HTR-8/SVneo (cell line): ENCODE data around the gene PLEKHH1.
A peak's percentile ranks its signal among the peaks of the same experiment; 100 is the strongest.

ENCODE experiments used
- DNase-seq: peaks from one replicate; pipeline ENCODE4 v3.0.0; 2011; ENCODE audit warnings: low spot score, mixed read lengths; ENCODE audit not compliant: insufficient read length
- FAIRE-seq: peaks from 2 replicates; lab custom pipeline; 2011; peaks lifted over from hg19 to GRCh38; lab: Jason Lieb, UNC

PLEKHH1 gene

DNA sequence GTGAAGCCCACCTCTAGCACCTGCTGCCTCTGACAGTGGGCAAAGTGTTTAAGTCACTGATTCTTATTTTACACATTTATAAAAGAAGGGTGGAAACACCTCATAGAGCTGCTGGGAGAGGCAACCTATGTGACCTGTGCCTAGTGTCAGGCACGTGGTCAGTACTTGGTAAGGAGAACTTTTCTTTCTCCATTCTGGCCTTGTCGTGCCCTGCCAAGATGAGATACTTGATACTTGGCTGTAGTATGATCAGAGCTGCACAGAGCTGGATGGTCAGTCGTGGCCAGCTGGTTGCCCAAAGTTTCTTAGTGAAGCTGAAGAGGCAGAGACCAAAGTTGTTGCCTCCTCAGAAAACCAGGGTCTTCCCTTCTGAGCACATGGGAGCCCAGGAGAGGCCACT lies 24.6 kb downstream of the PLEKHH1 start:
- no peak for FAIRE-seq
- no peak for DNase-seq

DNA sequence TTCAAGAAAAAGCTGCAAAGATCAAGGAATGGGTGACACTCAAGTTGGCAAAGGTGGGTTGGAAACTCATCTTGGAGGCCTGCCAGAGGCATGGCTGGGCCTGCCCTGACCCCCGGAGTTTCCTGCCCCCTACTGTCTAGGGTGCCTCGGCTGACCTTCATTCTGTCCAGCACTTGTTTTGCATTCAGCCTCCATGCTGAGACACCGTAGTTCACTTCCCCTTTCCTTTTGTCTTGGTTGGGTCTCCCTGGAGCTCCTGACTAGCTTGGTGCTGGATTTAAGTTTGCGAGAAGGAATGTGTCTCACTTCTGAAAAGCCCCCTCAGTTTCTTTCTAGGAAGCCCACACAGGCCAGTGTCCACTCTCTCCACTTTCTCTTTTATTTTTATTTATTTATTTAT lies 26.5 kb downstream of the PLEKHH1 start:
- no peak for FAIRE-seq

DNA sequence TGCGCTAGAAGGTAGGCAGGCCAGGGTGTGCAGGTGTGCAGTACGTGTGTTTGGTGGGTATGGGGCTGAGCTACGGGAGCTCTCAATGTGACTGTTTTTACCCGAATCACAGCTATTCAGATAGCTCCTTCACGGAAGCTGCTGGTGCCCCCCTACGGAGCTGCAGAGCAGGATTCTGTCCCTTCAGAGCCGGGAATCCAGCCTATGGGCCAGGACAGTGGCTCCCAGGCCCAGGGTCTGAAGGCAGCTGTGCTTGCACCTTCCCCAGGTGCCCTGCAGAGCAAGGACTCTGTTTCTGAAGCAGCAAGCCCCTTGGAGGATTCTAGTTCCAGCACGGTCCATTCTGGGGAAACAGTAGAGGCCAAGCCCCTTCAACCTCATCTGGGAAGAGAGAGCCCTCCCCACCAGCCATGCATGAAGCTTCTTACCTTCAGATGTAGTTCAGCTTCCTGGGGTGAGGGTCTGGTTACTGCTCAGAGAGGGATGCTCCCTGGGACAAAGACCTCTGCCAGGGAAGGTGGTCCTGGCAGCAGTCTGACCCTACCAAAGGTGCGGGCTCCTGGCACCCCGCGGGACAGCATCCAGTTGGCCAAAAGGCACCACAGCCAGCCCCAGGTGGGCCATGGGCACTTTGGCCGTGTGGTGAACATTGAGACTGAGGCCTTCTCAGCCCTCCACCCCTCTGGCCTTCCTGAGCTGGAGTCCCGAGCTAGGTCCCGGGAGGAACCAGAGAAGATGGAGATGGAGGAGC lies 29.1 kb downstream of the PLEKHH1 start:
- FAIRE-seq (no peak), DNase-seq (no peak)

More for the DNA sequence above, 26.5 kb downstream of the PLEKHH1 start:
- DNase-seq: no peak

DNA sequence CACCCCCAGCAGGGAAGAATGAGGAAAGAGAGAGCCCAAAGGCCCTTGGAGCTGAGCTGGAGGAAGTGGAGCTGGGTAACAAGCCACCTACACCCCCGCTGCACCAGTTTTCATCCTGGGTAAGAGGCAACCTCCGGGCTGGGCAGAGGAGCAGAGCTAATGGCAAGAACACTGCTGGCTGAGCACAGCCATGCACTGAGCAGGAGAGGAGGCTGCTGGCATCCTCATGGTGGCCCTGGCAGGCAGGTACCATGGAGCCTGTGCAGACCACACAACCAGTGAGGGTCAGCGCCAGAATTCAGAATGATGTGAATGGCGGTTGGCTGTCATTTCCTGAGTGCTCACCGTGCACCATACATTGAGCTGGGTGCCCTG lies 29.7 kb downstream of the PLEKHH1 start:
- FAIRE-seq (peak; percentile 88), DNase-seq (no peak)

DNA sequence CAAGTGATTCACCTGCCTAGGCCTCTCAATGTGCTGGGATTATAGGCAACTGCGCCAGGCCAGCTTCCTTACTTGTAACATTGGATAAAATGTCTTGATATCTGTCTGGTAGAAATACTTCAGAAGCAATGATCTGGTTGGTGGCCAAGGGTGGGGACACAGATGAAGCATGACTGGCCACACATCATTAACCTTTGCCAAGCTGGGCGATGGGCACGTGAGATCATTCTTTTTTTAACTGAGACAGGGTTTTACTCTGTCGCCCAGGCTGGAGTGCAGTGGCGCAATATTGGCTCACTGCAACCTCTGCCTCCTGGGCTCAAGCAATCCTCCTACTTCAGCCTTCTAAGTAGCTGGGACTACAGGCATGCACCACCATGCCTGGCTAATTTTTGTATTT lies 31.1 kb downstream of the PLEKHH1 start:
- peak; percentile 46 for FAIRE-seq
- no peak for DNase-seq

DNA sequence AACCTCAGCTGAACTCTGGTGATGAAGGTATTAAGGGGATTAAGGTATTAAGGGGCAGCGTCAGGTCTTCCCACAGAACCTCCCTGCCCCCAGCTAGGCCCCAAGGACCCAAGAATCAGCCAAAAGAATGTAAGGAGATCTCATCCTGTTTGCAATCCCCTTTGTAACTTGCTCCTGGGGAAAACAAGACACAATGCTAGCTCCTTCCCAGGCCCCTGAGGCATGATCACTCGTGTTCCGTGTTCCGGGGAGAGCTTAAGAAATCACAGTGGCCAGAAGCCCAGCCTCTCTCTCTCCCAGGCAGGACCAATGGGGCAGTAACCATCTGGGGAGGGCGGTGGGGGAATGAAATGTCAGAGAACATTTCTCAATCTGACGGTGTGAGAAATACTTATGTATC lies 33.8 kb downstream of the PLEKHH1 start:
- peak; percentile 79 for FAIRE-seq
- DNase-seq: no peak

DNA sequence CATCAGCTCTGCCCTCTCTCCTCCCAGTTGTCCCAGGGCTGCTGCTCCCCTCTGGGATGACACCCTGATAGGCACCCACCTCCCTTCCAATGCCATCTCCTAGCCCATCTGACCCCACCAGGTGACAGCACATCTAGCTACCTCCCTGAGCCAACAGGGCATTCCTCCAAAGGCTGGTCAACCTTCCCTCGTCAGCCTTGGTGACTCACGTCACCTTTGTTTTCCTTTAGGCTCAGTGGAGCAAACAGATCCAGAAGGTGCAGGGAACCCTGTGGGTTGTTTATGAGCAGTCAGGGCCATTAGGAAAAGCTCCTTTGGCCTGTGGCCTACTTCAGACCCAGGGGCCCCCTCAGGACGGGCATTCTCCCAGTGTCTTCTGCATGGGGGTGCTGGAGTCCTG lies 34.6 kb downstream of the PLEKHH1 start:
- FAIRE-seq (peak; percentile 94), DNase-seq (no peak)

DNA sequence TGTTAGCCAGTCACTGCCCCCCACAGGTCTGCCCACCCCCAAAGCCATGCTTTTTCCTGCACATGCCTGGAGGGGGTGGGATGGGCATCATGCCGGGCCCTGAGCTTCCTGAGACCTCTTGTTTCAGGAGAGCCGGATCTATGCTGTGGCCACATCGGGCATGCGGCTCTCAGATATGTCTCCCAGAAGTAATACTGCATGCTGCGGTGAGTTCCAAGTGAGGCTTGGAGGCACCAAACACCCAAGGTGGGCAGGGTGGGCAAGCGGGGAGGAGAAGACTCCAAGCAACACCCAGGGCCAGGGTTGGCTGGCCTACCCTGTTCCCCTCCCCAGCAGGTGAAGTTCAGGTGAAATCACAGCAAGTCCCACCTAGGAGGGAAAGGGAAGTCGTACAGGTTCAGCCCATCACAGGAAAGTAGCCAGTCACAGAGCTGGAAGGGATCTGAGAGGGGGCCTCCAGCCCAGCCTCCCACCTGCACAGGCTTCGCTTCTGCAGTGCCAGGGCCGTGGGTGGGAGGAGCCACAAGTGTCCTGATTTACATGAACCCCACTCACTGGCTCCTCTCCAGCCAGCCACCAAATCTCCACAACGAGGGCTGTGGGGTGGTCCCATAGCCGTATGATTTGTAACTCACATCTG lies 36.0 kb downstream of the PLEKHH1 start:
- no peak for FAIRE-seq
- DNase-seq: no peak

DNA sequence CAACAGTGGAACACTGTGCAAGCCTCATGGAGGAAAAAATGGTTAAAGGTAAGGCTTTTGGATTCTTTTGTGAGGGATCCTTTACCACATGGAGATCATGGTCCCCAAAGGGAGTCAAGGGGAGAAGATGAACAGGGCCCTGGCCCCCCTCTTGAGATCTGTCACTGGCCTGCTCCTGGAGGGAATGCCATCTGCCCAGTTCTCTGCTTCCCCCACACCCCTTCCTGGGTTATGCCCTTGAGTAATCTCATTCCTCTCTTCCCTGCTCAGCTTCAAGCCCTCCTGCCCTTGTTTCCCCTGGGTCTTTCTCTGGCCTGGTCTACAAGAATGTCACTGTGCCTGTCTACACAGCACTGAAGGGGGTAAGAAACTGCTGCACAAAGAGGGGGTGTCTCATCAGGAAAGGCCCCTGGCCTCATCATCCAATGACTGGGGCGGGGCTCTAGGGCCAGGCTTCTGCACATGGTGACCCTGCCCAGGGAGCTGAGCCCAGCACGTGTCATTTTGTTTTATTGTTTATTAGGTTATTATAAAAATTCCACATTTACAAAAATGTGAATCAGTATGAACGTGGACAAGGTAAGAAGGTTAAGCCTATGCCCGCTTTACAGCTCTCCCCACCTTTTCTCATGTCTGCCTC lies 36.7 kb downstream of the PLEKHH1 start:
- no peak for DNase-seq
- FAIRE-seq: peak; percentile 87

DNA sequence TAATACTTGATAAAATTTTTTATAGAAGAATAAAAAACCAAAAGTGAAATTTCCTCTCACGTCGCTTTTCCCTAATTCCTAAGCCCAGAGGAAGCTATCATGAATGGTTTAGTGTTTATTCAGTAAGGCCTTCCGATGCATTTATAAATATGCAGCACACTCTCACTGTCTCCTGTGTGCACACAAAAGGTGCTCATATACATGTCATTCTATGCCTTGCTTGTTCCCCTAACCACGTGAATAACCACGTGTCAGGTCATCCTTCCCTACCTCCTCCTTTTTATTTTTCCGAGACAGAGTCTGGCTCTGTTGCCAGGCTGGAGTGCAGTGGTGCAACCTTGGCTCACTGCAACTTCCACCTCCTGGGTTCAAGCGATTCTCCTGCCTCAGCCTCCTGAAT lies 37.4 kb downstream of the PLEKHH1 start:
- FAIRE-seq (peak; percentile 89), DNase-seq (no peak)

DNA sequence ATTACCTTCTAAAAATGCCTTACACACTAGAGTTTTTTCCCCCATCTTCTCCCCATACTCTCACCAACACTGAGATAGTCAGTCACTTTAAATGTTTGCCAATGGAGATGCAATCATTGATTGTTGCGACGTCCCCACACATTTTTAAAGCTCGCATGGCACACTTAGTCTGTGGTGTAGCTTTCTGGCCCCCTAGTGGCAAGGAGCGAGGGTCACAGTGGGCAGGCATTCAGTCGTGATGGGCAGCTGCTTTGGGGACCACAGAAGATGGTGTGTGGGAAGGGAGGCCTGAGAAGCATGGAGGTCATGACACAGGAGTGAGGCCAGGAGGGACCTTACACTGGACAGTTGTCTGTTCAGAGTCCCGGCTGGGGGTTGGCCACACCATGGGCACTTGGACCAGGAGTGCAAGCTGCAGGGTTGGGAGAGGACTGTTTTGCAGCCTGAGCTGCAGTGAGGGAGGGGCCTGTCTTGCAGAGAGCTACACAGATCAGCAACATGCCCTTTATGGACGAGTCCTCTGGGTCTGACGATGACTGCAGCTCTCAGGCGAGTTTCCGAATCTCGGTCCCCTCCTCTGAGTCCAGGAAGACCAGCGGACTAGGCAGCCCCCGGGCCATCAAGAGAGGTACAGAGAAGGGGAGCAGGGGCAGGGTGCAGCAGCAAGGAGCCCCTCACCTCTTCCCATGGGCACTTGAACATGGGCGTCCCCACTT lies 38.3 kb downstream of the PLEKHH1 start:
- FAIRE-seq: peak; percentile 100
- DNase-seq: peak; percentile 98

DNA sequence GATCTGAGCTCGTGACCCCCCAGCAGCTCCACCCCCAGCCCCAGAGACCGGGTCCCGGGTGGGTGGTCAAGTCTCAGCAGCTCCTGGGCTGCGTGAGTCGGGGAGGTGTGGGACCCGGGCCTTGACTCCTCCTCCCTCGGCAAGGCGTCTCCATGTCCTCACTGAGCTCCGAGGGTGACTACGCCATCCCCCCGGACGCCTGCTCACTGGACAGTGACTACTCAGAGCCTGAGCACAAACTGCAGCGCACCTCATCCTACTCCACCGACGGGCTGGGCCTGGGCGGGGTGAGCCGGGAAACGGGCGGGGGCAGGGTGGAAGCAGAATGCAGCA lies 38.9 kb downstream of the PLEKHH1 start:
- DNase-seq: no peak
- no peak for FAIRE-seq

DNA sequence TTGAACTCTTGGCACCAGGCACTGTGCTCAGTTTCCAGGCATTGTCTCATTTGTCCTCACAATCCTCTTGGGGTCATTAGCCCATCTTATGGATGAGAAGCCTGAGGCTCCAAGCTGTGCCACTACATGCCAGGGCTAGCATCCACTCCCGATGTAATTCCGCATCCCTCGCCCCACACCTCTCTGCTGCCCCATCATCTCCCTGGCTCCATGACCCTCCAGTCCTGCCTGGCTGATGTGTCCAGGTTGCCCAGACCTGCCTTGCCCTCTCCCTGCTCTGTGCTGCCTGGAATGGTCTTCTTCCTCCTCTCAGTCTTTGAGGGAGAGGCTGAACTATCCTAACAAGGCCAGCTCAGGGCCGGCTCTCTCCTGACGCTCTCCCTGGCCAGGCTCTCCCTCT lies 39.5 kb downstream of the PLEKHH1 start:
- FAIRE-seq (no peak), DNase-seq (no peak)

DNA sequence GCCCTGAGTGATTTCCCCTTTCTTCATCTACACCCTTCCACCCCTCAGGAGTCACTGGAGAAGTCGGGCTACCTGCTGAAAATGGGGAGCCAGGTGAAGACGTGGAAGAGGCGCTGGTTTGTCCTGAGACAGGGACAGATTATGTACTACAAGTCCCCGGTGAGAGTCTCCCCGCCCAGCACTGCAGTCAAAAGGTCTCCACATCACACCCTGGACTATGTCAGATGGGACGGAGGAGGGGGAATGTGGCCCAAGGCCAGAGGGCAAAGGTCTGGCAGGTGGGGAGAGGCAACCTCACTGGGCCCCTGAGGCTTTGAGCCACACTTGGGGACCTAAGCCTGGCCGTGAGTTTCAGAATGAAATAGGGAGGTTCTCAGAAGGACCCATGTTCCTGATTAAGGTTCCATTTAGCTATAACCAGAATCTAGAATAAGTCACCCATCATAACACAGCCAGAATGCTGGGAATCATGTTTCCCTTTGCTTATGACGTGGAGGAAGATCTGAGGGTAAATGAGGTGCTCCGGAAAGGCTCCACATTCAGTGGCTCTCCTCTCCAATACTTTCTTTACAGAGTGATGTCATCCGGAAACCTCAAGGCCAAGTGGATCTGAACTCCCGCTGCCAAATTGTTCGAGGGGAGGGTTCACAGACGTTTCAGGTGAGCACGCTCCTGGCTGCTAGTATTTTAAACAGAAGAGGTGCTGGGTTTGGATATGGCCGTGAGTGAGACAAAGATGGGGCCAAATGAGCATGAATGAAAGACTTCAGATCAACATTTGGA lies 40.3 kb downstream of the PLEKHH1 start:
- FAIRE-seq (no peak), DNase-seq (no peak)

DNA sequence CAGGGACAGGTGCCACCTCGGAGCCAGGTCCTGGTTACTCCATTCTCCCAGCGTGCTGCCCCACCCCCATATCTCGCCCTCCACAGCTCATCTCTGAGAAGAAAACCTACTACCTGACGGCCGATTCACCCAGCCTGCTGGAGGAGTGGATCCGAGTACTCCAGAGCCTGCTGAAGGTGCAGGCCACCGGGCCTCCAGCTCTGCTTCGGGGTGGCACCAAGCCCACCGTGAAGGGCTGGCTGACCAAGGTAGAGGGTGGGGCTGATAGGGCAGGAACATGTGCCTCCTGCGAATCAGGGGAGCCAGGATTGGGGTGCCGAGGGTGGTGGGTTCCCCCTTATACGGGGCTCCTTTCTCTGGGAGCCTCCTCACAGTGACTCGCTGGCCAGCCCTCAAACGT lies 41.1 kb downstream of the PLEKHH1 start:
- peak; percentile 62 for FAIRE-seq
- DNase-seq: no peak

DNA sequence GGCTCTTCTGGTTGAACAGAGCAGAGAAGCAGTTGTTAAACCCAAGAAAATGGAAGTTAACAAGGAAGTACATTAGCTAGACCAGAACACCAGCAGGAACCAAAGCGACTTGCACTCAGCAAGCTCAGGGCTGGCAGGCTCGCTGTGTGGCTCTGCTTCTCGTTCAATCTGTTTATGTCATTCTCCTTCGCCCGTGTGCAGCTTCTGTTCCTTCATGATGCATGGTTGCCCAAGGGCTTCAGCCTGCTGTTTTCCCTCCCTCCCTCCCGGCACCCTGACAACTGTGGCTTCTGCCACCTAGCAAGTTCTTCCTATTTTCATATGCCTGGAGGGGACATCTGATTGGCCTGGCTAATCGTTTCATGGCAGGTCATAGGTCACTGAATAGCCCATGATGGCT lies 41.7 kb downstream of the PLEKHH1 start:
- no peak for DNase-seq
- FAIRE-seq: no peak

DNA sequence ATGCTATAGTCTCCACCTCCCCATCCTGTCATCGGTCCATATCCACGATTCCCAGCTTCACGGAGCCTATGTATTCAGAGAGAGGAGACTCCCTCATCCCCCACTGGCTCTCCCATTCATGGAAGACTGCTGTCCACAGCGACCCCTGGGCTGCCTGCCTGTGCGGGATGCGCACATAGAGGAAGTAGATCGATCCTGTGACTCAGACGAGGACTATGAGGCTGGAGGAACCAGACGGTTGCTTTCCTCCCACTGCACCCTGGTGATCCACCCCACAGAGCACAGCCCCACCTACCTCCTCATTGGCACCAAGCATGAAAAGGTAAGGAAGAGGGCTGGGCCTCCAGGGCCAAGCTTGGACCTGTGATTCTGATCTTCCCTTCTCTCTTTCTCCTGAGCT lies 42.6 kb downstream of the PLEKHH1 start:
- DNase-seq (no peak), FAIRE-seq (no peak)

DNA sequence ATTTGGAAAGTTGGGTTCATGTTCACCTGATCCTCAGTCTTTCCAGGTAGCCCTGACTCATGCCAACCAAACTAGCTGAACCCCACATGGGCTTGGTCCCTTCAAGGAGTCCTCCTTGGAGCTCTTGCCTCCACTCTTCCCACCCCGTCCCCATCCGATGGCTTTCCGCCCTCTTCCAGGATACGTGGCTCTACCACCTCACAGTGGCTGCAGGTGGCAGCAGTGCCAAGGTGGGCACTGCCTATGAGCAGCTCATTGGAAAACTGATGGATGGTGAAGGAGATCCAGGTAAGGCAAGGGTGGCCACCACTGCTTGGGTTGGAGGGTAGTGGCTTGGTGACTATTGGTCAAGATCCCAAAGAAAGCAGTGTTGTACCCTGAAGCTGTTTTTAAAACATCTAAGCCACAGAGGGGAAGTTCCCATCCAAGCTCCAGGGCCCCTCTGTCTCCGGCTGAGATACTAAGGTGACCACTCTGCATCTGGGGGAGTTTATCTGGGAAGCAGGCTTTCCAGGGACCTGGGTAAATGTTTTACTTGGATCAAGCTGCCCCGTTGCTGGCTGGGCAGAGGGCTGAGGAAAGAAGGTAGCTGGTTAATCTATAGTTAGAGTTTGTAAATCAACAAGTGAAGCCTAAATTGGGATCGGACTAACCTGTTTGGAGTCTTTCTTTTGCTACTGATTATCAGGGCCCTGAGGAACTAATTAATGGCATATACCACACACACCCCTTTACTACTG lies 43.3 kb downstream of the PLEKHH1 start:
- no peak for DNase-seq

DNA sequence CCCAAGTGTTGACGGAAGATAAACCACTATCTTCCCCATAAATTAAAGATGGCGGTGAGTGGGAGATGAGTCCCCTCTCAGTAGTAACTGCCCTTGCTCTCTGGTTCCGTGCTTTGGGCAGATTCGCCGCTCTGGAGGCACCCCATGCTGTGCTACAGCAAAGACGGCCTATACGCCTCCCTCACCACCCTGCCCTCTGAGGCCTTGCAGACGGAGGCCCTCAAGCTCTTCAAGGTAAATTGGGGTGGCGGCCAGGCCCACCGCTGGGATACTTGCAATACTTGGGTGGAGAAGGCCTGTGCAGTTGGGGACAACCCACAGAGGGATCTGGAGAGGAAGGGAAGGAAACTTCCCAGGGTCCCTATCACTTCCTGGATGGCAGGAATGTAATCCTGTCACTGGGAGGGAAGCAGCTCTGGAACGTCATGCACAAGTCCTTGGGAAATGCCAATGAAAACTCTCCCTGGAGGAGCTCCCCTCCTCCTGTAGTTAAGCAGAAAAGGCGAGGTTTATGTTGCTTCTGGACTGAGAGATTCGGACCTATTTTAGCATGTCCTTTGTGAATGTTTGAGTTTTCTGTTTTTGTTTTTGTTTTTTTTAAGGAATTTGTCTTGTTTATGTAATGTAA lies 44.2 kb downstream of the PLEKHH1 start:
- DNase-seq: no peak

More for the DNA sequence above, 43.3 kb downstream of the PLEKHH1 start:
- peak; percentile 91 for FAIRE-seq

More for the DNA sequence above, 44.2 kb downstream of the PLEKHH1 start:
- no peak for FAIRE-seq
